Breast epithelium (tissue), 4 donors: ENCODE data around the gene CSRNP3. TPM values are rescaled to one million over a fixed set of nuclear protein-coding genes. Genes with fewer than 3 reads are reported as not detected.

Experiments
- DNase-seq, 2 donors: peaks; one replicate each; pipeline ENCODE4 v3.0.0-alpha.2; 2019; ENCODE audit warnings: low spot score in 2 of 2
- H3K27ac ChIP-seq, 2 donors: fragments of 200-600 bp; sonication (generic) in 1 of 2; one replicate each; pipeline ENCODE4 v1.5.1; 2016 to 2019; ENCODE audit warnings: mild to moderate bottlenecking in 1 of 2
- H3K27me3 ChIP-seq, 2 donors: fragments of 200-600 bp; sonication (generic) in 1 of 2; one replicate each; pipeline versions ENCODE4 v1.5.1 to v1.6.0; 2017 to 2019; ENCODE audit warnings: control low read depth in 1 of 2, mild to moderate bottlenecking in 1 of 2
- H3K36me3 ChIP-seq: fragments of 200-600 bp; one replicate; pipeline ENCODE4 v1.5.1; 2019
- H3K4me1 ChIP-seq, 2 donors: fragments of 200-600 bp; sonication (generic); one replicate each; pipeline ENCODE4 v1.5.1; 2016 to 2019; ENCODE audit warnings: control low read depth in 1 of 2
- H3K4me3 ChIP-seq, 3 donors: fragments of 200-600 bp; sonication (generic); 1 replicate in 2 of 3; 2 replicates in 1 of 3; pipeline ENCODE4 v1.5.1; 2016 to 2019; ENCODE audit warnings: mild to moderate bottlenecking in 3 of 3, moderate library complexity in 2 of 3
- H3K9me3 ChIP-seq, 2 donors: fragments of 200-600 bp; sonication (generic) in 1 of 2; one replicate each; pipeline ENCODE4 v1.5.1; 2016 to 2019; ENCODE audit warnings: control low read depth in 1 of 2
- CTCF ChIP-seq, 3 donors: fragments of 450-650 bp; IDR thresholded peaks; one replicate each; pipeline ENCODE4 v1.5.1; 2016 to 2017; ENCODE audit warnings: antibody characterized with exemption in 3 of 3, mild to moderate bottlenecking in 3 of 3, moderate library complexity in 3 of 3
- POLR2A ChIP-seq: fragments of 450-650 bp; IDR thresholded peaks from one replicate; pipeline ENCODE4 v1.6.1; 2016; ENCODE audit warnings: antibody characterized with exemption, mild to moderate bottlenecking, moderate library complexity
- POLR2AphosphoS5 ChIP-seq, 3 donors: sonication (generic); formaldehyde crosslinking; IDR thresholded peaks; one replicate each; pipeline ENCODE4 v1.6.1; 2017; ENCODE audit warnings: antibody characterized with exemption in 3 of 3
- intact Hi-C: fragments of 100-400 bp; cut with DNase I; formaldehyde crosslinking; loops from one replicate; pipeline ENCODE4 v1.15.1; 2023; ENCODE audit warnings: low total_unique reads
- total RNA-seq, 3 donors: library from RNA; depleted of rRNA; stranded (reverse); fragments of >200 nt; gene quantifications; one replicate each; pipeline ENCODE4 v1.1.0, GENCODE V29; 2016

CSRNP3 gene
- total RNA-seq, 3 donors from 2014 or later, result 1.4 to 10.0 (median 2.0) TPM

GRCh38 chr2:165648801-165649200 lies 179.3 kb downstream of the CSRNP3 start:
- no peak for DNase-seq
- H3K27ac ChIP-seq, result no peak overlapping the region
- intact Hi-C loops, result no loop called here

GRCh38 chr2:165651233-165651632 lies 181.7 kb downstream of the CSRNP3 start:
- TF ChIP-seq POLR2AphosphoS5 (IDR thresholded peaks at IDR 0.05), result no peak
- TF ChIP-seq CTCF (IDR thresholded peaks at IDR 0.05), result no peak
- TF ChIP-seq POLR2A, result no peak
- intact Hi-C loops, result no loop called here
- Histone ChIP-seq H3K4me1 (no peaks in the 10 kb centered on the region), H3K27me3 (no peaks in the 10 kb centered on the region), H3K27ac (no peak overlapping the region), H3K36me3 (no peaks in the 10 kb centered on the region), H3K9me3 (no peaks in the 10 kb centered on the region), H3K4me3 (no peak overlapping the region)
- DNase-seq, result no peak

More at GRCh38 chr2:165648801-165649200, 179.3 kb downstream of the CSRNP3 start:
- H3K9me3 ChIP-seq, result no peaks in the 10 kb centered on the region
- TF ChIP-seq POLR2AphosphoS5 (IDR thresholded peaks at IDR 0.05) (no peak), CTCF (IDR thresholded peaks at IDR 0.05) (no peak), POLR2A (no peak)
- H3K4me3 ChIP-seq, result no peak overlapping the region
- no peaks in the 10 kb centered on the region for H3K27me3 ChIP-seq
- H3K4me1 ChIP-seq, result no peaks in the 10 kb centered on the region
- no peaks in the 10 kb centered on the region for H3K36me3 ChIP-seq

GRCh38 chr2:165655661-165656060 lies 186.2 kb downstream of the CSRNP3 start:
- H3K27ac ChIP-seq, result no peak overlapping the region
- DNase-seq, result no peak
- intact Hi-C loops, result no loop called here
- no peaks in the 10 kb centered on the region for H3K36me3 ChIP-seq
- TF ChIP-seq POLR2AphosphoS5 (IDR thresholded peaks at IDR 0.05), result no peak
- TF ChIP-seq CTCF (IDR thresholded peaks at IDR 0.05), result no peak
- no peak for TF ChIP-seq POLR2A
- no peaks in the 10 kb centered on the region for H3K9me3 ChIP-seq
- no peaks in the 10 kb centered on the region for H3K4me1 ChIP-seq
- H3K27me3 ChIP-seq, result no peaks in the 10 kb centered on the region
- H3K4me3 ChIP-seq, result no peak overlapping the region

GRCh38 chr2:165660361-165660760 lies 190.9 kb downstream of the CSRNP3 start:
- Histone ChIP-seq H3K9me3 (no peaks in the 10 kb centered on the region), H3K27ac (no peak overlapping the region), H3K36me3 (no peaks in the 10 kb centered on the region), H3K4me3 (no peak overlapping the region), H3K27me3 (no peaks in the 10 kb centered on the region), H3K4me1 (no peaks in the 10 kb centered on the region)
- TF ChIP-seq POLR2AphosphoS5 (IDR thresholded peaks at IDR 0.05), result no peak
- no peak for TF ChIP-seq POLR2A
- no peak for TF ChIP-seq CTCF (IDR thresholded peaks at IDR 0.05)
- no peak for DNase-seq
- intact Hi-C loops, result loop anchor here (5.0 kb wide), 1 partner anchor 353 kb away; no protein-coding TSS in a partner anchor

GRCh38 chr2:165662720-165663119 lies 193.2 kb downstream of the CSRNP3 start:
- no peak for TF ChIP-seq CTCF (IDR thresholded peaks at IDR 0.05)
- no peak for TF ChIP-seq POLR2A
- no peak for TF ChIP-seq POLR2AphosphoS5 (IDR thresholded peaks at IDR 0.05)
- no peaks in the 10 kb centered on the region for H3K4me1 ChIP-seq
- H3K27me3 ChIP-seq, result no peaks in the 10 kb centered on the region
- intact Hi-C loops, result loop anchor here (5.0 kb wide), 1 partner anchor 355 kb away; no protein-coding TSS in a partner anchor
- no peak for DNase-seq
- H3K27ac ChIP-seq, result no peak overlapping the region
- H3K9me3 ChIP-seq, result no peaks in the 10 kb centered on the region
- no peak overlapping the region for H3K4me3 ChIP-seq
- no peaks in the 10 kb centered on the region for H3K36me3 ChIP-seq
